Omental fat pad (tissue), 4 donors: ENCODE results near the gene NXNL1. TPM values are rescaled to one million over a fixed set of nuclear protein-coding genes. Genes with fewer than 3 reads are reported as not detected.
"Not testable (repeated sequence)": the region's sequence is repeated elsewhere in the genome, so short reads cannot be mapped to it uniquely, and the experiment has no call there.

ENCODE experiments used
- ATAC-seq: fragments of 150-250 bp; one replicate; pipeline ENCODE4 v1.9.1; 2016; ENCODE audit warnings: mild to moderate bottlenecking, moderate library complexity; ENCODE audit not compliant: low FRiP score
- DNase-seq: peaks from one replicate; pipeline ENCODE4 v3.0.0-alpha.2; 2019; ENCODE audit warnings: low spot score
- CTCF ChIP-seq, 3 donors: fragments of 450-650 bp; IDR thresholded peaks; one replicate each; pipeline ENCODE4 v1.5.1; 2016 to 2017; ENCODE audit warnings: antibody characterized with exemption in 3 of 3, mild to moderate bottlenecking in 3 of 3, moderate library complexity in 2 of 3
- total RNA-seq, 4 donors: library from RNA; depleted of rRNA; stranded (reverse); fragments of >200 nt; gene quantifications; one replicate each; pipeline ENCODE4 v1.1.0, GENCODE V29; 2016

The NXNL1 gene
- total RNA-seq, 4 donors from 2014 or later = not detected

GRCh38 chr19:17500447-17501198 lies 39.9 kb upstream of the NXNL1 start:
- no peak for TF ChIP-seq CTCF (IDR thresholded peaks at IDR 0.05)
- DNase-seq = no peak
- ATAC-seq = no peak

- no peak for ATAC-seq
- no peak for DNase-seq
- TF ChIP-seq CTCF (IDR thresholded peaks at IDR 0.05) = no peak
Measured at GRCh38 chr19:17499648-17500446, 39.1 kb upstream of the NXNL1 start.

- not testable (repeated sequence) for DNase-seq, ATAC-seq
Measured at GRCh38 chr19:17499025-17499424, 38.3 kb upstream of the NXNL1 start.

- ATAC-seq (peak; percentile 20), DNase-seq (no peak)
- no peak for TF ChIP-seq CTCF (IDR thresholded peaks at IDR 0.05)
Measured at GRCh38 chr19:17497149-17497798, 36.5 kb upstream of the NXNL1 start.

GRCh38 chr19:17496337-17496997 lies 35.7 kb upstream of the NXNL1 start:
- peak; percentile 61 for ATAC-seq
- peak; percentile 57 for DNase-seq
- peak in 2 of 3 donors; percentile 4 to 22 for TF ChIP-seq CTCF (IDR thresholded peaks at IDR 0.05)

GRCh38 chr19:17495639-17496296 lies 35.0 kb upstream of the NXNL1 start:
- no peak for ATAC-seq
- TF ChIP-seq CTCF (IDR thresholded peaks at IDR 0.05) = no peak
- no peak for DNase-seq
